Measurements from ENCODE around the gene PCSK6. TPM values are rescaled to one million over a fixed set of nuclear protein-coding genes. Genes with fewer than 3 reads are reported as not detected.

PCSK6 gene
- 10 to 100 TPM in 2 of 4 donors, 1 to 10 TPM in 2; 1.4 to 12.8 (median 6.9) TPM for total RNA-seq

- Histone ChIP-seq H3K27me3 (peaks cover 0 to 4% of the 10 kb centered on the region in 2 donors), H3K27ac (no peak within 1 kb of the TSS), H3K4me3 (peak within 1 kb of the TSS in 1 of 2 donors; percentile 22), H3K9me3 (no peaks in the 10 kb centered on the region), H3K4me1 (no peaks in the 10 kb centered on the region), H3K36me3 (no peaks in the 10 kb centered on the region)
- DNase-seq: no peak
- TF ChIP-seq POLR2A (IDR thresholded peaks at IDR 0.05): no peak
- TF ChIP-seq, protein P1, sequence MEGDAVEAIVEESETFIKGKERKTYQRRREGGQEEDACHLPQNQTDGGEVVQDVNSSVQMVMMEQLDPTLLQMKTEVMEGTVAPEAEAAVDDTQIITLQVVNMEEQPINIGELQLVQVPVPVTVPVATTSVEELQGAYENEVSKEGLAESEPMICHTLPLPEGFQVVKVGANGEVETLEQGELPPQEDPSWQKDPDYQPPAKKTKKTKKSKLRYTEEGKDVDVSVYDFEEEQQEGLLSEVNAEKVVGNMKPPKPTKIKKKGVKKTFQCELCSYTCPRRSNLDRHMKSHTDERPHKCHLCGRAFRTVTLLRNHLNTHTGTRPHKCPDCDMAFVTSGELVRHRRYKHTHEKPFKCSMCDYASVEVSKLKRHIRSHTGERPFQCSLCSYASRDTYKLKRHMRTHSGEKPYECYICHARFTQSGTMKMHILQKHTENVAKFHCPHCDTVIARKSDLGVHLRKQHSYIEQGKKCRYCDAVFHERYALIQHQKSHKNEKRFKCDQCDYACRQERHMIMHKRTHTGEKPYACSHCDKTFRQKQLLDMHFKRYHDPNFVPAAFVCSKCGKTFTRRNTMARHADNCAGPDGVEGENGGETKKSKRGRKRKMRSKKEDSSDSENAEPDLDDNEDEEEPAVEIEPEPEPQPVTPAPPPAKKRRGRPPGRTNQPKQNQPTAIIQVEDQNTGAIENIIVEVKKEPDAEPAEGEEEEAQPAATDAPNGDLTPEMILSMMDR (IDR thresholded peaks at IDR 0.05): no peak
- intact Hi-C loops (cut with DNase I; ENCODE audit: low total_unique reads): no loop called here
Observed at GRCh38 chr15:101489599-101490407, at the start of gene PCSK6. Gene PCSK6, minus strand, starts transcription at chr15:101489707. Its CDS starts 37 bp downstream, at chr15:101489670.

DNA sequence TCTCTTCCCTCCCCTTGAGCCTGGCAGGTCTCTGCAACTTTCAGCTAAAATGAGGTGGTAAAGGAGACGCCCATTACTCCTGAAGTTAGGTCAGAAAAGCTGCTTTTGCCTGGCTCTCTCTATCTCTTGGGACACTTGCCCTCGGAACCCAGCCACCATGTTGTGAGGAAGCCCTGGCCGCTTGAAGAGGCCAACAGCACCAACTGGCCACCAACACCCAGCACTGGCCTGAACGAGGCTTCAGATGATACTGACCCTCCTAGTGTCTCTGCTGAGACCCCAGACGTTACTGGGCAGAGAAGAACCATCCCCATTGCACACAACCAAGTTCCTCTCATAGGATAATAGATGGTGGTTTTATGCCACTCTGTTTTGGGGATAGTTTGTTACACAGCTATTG is 49.5 kb upstream of the PCSK6 start:
- Histone ChIP-seq H3K4me1 (no peaks in the 10 kb centered on the region), H3K36me3 (no peaks in the 10 kb centered on the region), H3K27ac (no peak overlapping the region), H3K4me3 (no peak overlapping the region), H3K9me3 (no peaks in the 10 kb centered on the region), H3K27me3 (no peaks in the 10 kb centered on the region)
- TF ChIP-seq POLR2A (IDR thresholded peaks at IDR 0.05): no peak
- TF ChIP-seq, protein P1 (IDR thresholded peaks at IDR 0.05): no peak
- intact Hi-C loops (cut with DNase I; ENCODE audit: low total_unique reads): no loop called here
- no peak for DNase-seq

DNA sequence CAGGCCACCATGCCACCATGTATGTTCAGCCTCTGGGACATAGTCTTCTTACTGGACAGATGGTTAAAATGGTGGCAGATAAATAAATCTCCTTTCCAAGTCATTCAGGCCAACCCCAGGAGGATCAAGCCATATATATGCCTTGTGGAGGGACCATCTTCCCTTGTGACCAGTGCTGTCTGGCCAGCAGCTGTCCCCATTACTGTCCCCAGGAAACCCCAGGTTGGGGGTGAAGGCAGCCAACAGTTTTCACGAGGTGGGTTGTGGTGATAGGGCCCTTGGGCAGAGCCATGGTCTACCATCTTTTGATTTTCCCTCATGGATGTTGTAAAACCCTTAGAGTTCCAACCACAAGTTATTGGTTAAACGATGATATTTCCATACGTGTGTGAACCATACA is 48.7 kb upstream of the PCSK6 start:
- no peaks in the 10 kb centered on the region for H3K4me1 ChIP-seq
- no peaks in the 10 kb centered on the region for H3K36me3 ChIP-seq
- intact Hi-C loops (cut with DNase I; ENCODE audit: low total_unique reads): no loop called here
- H3K27ac ChIP-seq: no peak overlapping the region
- no peaks in the 10 kb centered on the region for H3K9me3 ChIP-seq
- H3K4me3 ChIP-seq: no peak overlapping the region
- TF ChIP-seq, protein P1 (IDR thresholded peaks at IDR 0.05): no peak
- no peak for TF ChIP-seq POLR2A (IDR thresholded peaks at IDR 0.05)
- no peak for DNase-seq
- no peaks in the 10 kb centered on the region for H3K27me3 ChIP-seq

- no peak overlapping the region for H3K4me3 ChIP-seq
- H3K27me3 ChIP-seq: no peaks in the 10 kb centered on the region
- intact Hi-C loops (cut with DNase I; ENCODE audit: low total_unique reads): no loop called here
- H3K4me1 ChIP-seq: no peaks in the 10 kb centered on the region
- DNase-seq: no peak
- TF ChIP-seq, protein P1 (IDR thresholded peaks at IDR 0.05): no peak
- no peak for TF ChIP-seq POLR2A (IDR thresholded peaks at IDR 0.05)
- H3K27ac ChIP-seq: no peak overlapping the region
- H3K36me3 ChIP-seq: no peaks in the 10 kb centered on the region
- H3K9me3 ChIP-seq: no peaks in the 10 kb centered on the region
Observed at GRCh38 chr15:101537483-101538080, 48.1 kb upstream of the PCSK6 start.

DNA sequence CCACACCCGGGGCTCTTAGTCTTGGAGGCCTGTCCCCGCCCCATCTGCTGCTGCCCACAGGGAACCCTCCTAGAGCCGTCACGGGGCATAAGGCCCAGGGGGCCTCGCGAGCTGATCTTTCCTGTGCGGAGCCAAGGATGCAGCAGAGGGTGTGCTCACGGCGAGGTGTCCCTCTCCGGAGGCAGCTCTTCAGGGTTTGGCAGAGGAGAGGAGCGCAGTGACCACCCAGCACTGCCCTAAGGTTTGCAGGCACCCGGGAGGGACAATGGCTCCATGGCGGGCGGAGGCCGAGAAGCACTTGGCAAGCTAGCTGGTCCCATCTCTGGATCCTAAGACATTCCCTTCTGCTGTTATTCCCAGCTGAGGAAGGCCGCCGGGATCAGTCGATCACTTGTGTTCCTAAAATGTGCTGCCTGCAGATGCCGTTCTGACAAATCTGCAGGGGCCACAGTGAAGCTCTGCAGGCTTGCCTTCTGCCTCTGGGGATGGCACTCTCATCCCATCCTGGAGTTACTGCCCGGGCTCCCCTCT is 47.4 kb upstream of the PCSK6 start:
- Histone ChIP-seq H3K4me3 (no peak overlapping the region), H3K4me1 (no peaks in the 10 kb centered on the region), H3K9me3 (no peaks in the 10 kb centered on the region), H3K27me3 (no peaks in the 10 kb centered on the region), H3K36me3 (no peaks in the 10 kb centered on the region), H3K27ac (no peak overlapping the region)
- intact Hi-C loops (cut with DNase I; ENCODE audit: low total_unique reads): no loop called here
- no peak for DNase-seq
- no peak for TF ChIP-seq POLR2A (IDR thresholded peaks at IDR 0.05)
- TF ChIP-seq, protein P1 (IDR thresholded peaks at IDR 0.05): no peak

Data from uterus (tissue), 4 donors.